Amniotic stem cell (primary cell): ENCODE measurements around the gene GLI1.

Experiments
- DNase-seq: peaks from one replicate; lab custom pipeline; 2025; lab: John Stamatoyannopoulos, UW

GLI1 gene

GRCh38 chr12:57520053-57520818, 60.7 kb downstream of the GLI1 start, which contains the start of gene DDIT3:
Gene DDIT3, minus strand, starts transcription at chr12:57520514. Its CDS starts 3,108 bp downstream, at chr12:57517406.
- DNase-seq: peak; percentile 99

- DNase-seq: no peak
These were observed 62.0 kb downstream of the GLI1 start for GRCh38 chr12:57521525-57522010.
